Measurements from ENCODE around the gene IGF1R. TPM values are rescaled to one million over a fixed set of nuclear protein-coding genes. Genes with fewer than 3 reads are reported as not detected.

Gene IGF1R
- total and polyA plus RNA-seq, 2 experiments from 2014 or later, result 9.5 to 92.4 TPM

- H3K9me3 ChIP-seq (ENCODE audit: low read depth), result no peaks in the 10 kb centered on the region
- H3K4me1 ChIP-seq (ENCODE audit: low read depth), result peaks cover 17% of the 10 kb centered on the region
- H3K27ac ChIP-seq, result no peak overlapping the region
- H3K36me3 ChIP-seq, result no peaks in the 10 kb centered on the region
- no peak for TF ChIP-seq CTCF (IDR thresholded peaks at IDR 0.05; ENCODE audit: low read depth, low read length)
- no peak for DNase-seq (ENCODE audit: low read depth in 1 of 2, low spot score in 1 of 2)
- H3K4me3 ChIP-seq, result no peak overlapping the region
- H3K27me3 ChIP-seq, result no peaks in the 10 kb centered on the region
Measured at GRCh38 chr15:98643115-98643514, 5.2 kb upstream of the IGF1R start.

GRCh38 chr15:98646546-98647025 is 1.8 kb upstream of the IGF1R start:
- Histone ChIP-seq H3K9me3 (ENCODE audit: low read depth) (no peaks in the 10 kb centered on the region), H3K36me3 (no peaks in the 10 kb centered on the region), H3K4me1 (ENCODE audit: low read depth) (peaks cover 17% of the 10 kb centered on the region), H3K27ac (peak overlapping the region; percentile 88), H3K4me3 (peak overlapping the region; percentile 99), H3K27me3 (no peaks in the 10 kb centered on the region)
- no peak for TF ChIP-seq CTCF (IDR thresholded peaks at IDR 0.05; ENCODE audit: low read depth, low read length)
- peak in 1 of 2 donors; percentile 3 for DNase-seq (ENCODE audit: low read depth in 1 of 2, low spot score in 1 of 2)

GRCh38 chr15:98647026-98647773 is 1.1 kb upstream of the IGF1R start:
- peak overlapping the region; percentile 88 for H3K27ac ChIP-seq
- DNase-seq (ENCODE audit: low read depth in 1 of 2, low spot score in 1 of 2), result peak; percentile 55 to 92
- peaks cover 15% of the 10 kb centered on the region for H3K4me1 ChIP-seq (ENCODE audit: low read depth)
- no peaks in the 10 kb centered on the region for H3K36me3 ChIP-seq
- no peaks in the 10 kb centered on the region for H3K27me3 ChIP-seq
- TF ChIP-seq CTCF (IDR thresholded peaks at IDR 0.05; ENCODE audit: low read depth, low read length), result no peak
- H3K9me3 ChIP-seq (ENCODE audit: low read depth), result no peaks in the 10 kb centered on the region
- peak overlapping the region; percentile 99 for H3K4me3 ChIP-seq

- Histone ChIP-seq H3K27ac (peak overlapping the region; percentile 90), H3K4me1 (ENCODE audit: low read depth) (peaks cover 12% of the 10 kb centered on the region), H3K9me3 (ENCODE audit: low read depth) (no peaks in the 10 kb centered on the region), H3K27me3 (no peaks in the 10 kb centered on the region), H3K36me3 (no peaks in the 10 kb centered on the region), H3K4me3 (peak overlapping the region; percentile 99)
- DNase-seq (ENCODE audit: low read depth in 1 of 2, low spot score in 1 of 2), result peak; percentile 68 to 78
- TF ChIP-seq CTCF (IDR thresholded peaks at IDR 0.05; ENCODE audit: low read depth, low read length), result no peak
Measured at GRCh38 chr15:98648654-98649471, 524 bp downstream of the IGF1R start.

GRCh38 chr15:98649472-98650416 is 1.4 kb downstream of the IGF1R start:
- Histone ChIP-seq H3K4me1 (ENCODE audit: low read depth) (peaks cover 8% of the 10 kb centered on the region), H3K27ac (no peak overlapping the region), H3K4me3 (peak overlapping the region; percentile 99), H3K9me3 (ENCODE audit: low read depth) (no peaks in the 10 kb centered on the region), H3K36me3 (no peaks in the 10 kb centered on the region), H3K27me3 (no peaks in the 10 kb centered on the region)
- DNase-seq (ENCODE audit: low read depth in 1 of 2, low spot score in 1 of 2), result peak in 1 of 2 donors; percentile 59
- peak; percentile 8 for TF ChIP-seq CTCF (IDR thresholded peaks at IDR 0.05; ENCODE audit: low read depth, low read length)
